Liver (tissue), 9 donors: ENCODE data around the gene STARD3. TPM values are rescaled to one million over a fixed set of nuclear protein-coding genes. Genes with fewer than 3 reads are reported as not detected.

ENCODE experiments used
- DNase-seq: peaks from one replicate; pipeline ENCODE4 v3.0.0-alpha.2; 2017; ENCODE audit warnings: low spot score
- H3K27ac ChIP-seq, 2 donors: one replicate each; pipeline ENCODE4 v1.7.0; 2013; ENCODE audit warnings: inconsistent platforms in 2 of 2, low read length in 2 of 2, control low read depth in 1 of 2, low read depth in 1 of 2, mild to moderate bottlenecking in 1 of 2
- H3K27me3 ChIP-seq, 4 donors: one replicate each; pipeline versions ENCODE4 v1.6.1 to v1.7.0; 2013; ENCODE audit warnings: low read length in 3 of 4, inconsistent platforms in 1 of 4, mild to moderate bottlenecking in 1 of 4, moderate library complexity in 1 of 4; ENCODE audit not compliant: control insufficient read depth in 4 of 4, insufficient read depth in 4 of 4
- H3K36me3 ChIP-seq, 4 donors: one replicate each; pipeline versions ENCODE4 v1.6.1 to v1.7.0; 2013; ENCODE audit warnings: low read length in 3 of 4, mild to moderate bottlenecking in 3 of 4, low read depth in 1 of 4, moderate library complexity in 1 of 4; ENCODE audit not compliant: control insufficient read depth in 4 of 4, insufficient read depth in 3 of 4
- H3K4me1 ChIP-seq, 4 donors: one replicate each; pipeline versions ENCODE4 v1.6.1 to v1.7.0; 2013; ENCODE audit warnings: low read length in 3 of 4, mild to moderate bottlenecking in 3 of 4, moderate library complexity in 1 of 4; ENCODE audit not compliant: control insufficient read depth in 4 of 4, insufficient read depth in 4 of 4
- H3K4me3 ChIP-seq, 3 donors: one replicate each; pipeline versions ENCODE4 v1.6.1 to v1.7.0; 2013; ENCODE audit warnings: low read length in 3 of 3, control low read depth in 1 of 3, low read depth in 1 of 3, mild to moderate bottlenecking in 1 of 3
- H3K9ac ChIP-seq, 2 donors: one replicate each; pipeline ENCODE4 v1.7.0; 2013; ENCODE audit warnings: low read length in 2 of 2, mild to moderate bottlenecking in 2 of 2, moderate library complexity in 2 of 2, control low read depth in 1 of 2, low read depth in 1 of 2
- H3K9me3 ChIP-seq, 4 donors: one replicate each; pipeline versions ENCODE4 v1.6.1 to v1.7.0; 2013; ENCODE audit warnings: low read length in 3 of 4; ENCODE audit not compliant: control insufficient read depth in 4 of 4
- ATF3 ChIP-seq: IDR thresholded peaks from 2 replicates; pipeline ENCODE4 v1.6.1; 2016; ENCODE audit warnings: antibody characterized with exemption
- CTCF ChIP-seq: fragments of 150-350 bp; IDR thresholded peaks from 2 replicates; pipeline ENCODE4 v1.5.1; 2017; ENCODE audit warnings: improper control_type of control experiment, low read depth, low read length; ENCODE audit not compliant: missing input control
- FOXA1 ChIP-seq: IDR thresholded peaks from 2 replicates; pipeline ENCODE4 v1.6.1; 2016; ENCODE audit warnings: antibody characterized with exemption
- FOXA2 ChIP-seq: IDR thresholded peaks from 2 replicates; pipeline ENCODE4 v1.6.1; 2016; ENCODE audit warnings: antibody characterized with exemption
- GABPA ChIP-seq, 2 donors: IDR thresholded peaks in 1 of 2; conservative IDR thresholded peaks in 1 of 2; 2 replicates each; pipeline ENCODE4 v1.6.1; 2016; ENCODE audit warnings: antibody characterized with exemption in 2 of 2, mild to moderate bottlenecking in 1 of 2, moderate library complexity in 1 of 2
- HNF4A ChIP-seq, 2 donors: conservative IDR thresholded peaks; 2 replicates each; pipeline ENCODE4 v1.6.1; 2016; ENCODE audit warnings: antibody characterized with exemption in 2 of 2, mild to moderate bottlenecking in 2 of 2
- HNF4G ChIP-seq: IDR thresholded peaks from 2 replicates; pipeline ENCODE4 v1.6.1; 2016; ENCODE audit warnings: antibody characterized with exemption
- JUND ChIP-seq, 2 donors: IDR thresholded peaks; 2 replicates each; pipeline ENCODE4 v1.6.1; 2016; ENCODE audit warnings: antibody characterized with exemption in 2 of 2
- RAD21 ChIP-seq, 2 donors: IDR thresholded peaks; 2 replicates each; pipeline ENCODE4 v1.6.1; 2016; ENCODE audit warnings: antibody characterized with exemption in 2 of 2, mild to moderate bottlenecking in 2 of 2
- SP1 ChIP-seq: IDR thresholded peaks from 2 replicates; pipeline ENCODE4 v1.6.1; 2018; ENCODE audit warnings: antibody characterized with exemption, mild to moderate bottlenecking
- TAF1 ChIP-seq: conservative IDR thresholded peaks from 2 replicates; pipeline ENCODE4 v1.6.1; 2016; ENCODE audit warnings: antibody characterized with exemption, mild to moderate bottlenecking
- YY1 ChIP-seq: IDR thresholded peaks from 2 replicates; pipeline ENCODE4 v1.6.1; 2016; ENCODE audit warnings: antibody characterized with exemption, mild to moderate bottlenecking
- ZBTB33 ChIP-seq: IDR thresholded peaks from 2 replicates; pipeline ENCODE4 v1.6.1; 2016; ENCODE audit warnings: antibody characterized with exemption
- WGBS: extraction: QIAGEN DNeasy Blood & Tissue Kit; methylation state at CpG from one replicate; pipeline ENCODE4 v1.1.7; 2013; 5-methylcytosine and 5-hydroxymethylcytosine counted together
- polyA plus RNA-seq, 2 donors: library from polyadenylated mRNA; stranded (reverse) in 1 of 2; unstranded in 1 of 2; fragments of 200-250 nt in 1 of 2; fragments of >200 nt in 1 of 2; fragmentation: Nextera tagmentation in 1 of 2; extraction: Ambion mirVana in 1 of 2; gene quantifications; one replicate each; pipeline versions ENCODE4 v1.2.1 to v1.2.3, GENCODE V29; 2013 to 2015
- total RNA-seq, 2 donors: library from RNA; depleted of rRNA; stranded (reverse); fragments of >200 nt; gene quantifications; one replicate each; pipeline ENCODE4 v1.2.3, GENCODE V29; 2014
- TF ChIP-seq, protein P1 (sequence below): IDR thresholded peaks from 2 replicates; pipeline ENCODE4 v1.6.1; 2016; ENCODE audit warnings: antibody characterized with exemption
- donor health status: healthy.
- donor health status: healthy.
- donor health status: healthy.
- donor health status: healthy.
- donor health status: healthy.

The STARD3 gene
- total and polyA plus RNA-seq, 4 donors = 15.0 to 34.0 (median 23.2) TPM

DNA sequence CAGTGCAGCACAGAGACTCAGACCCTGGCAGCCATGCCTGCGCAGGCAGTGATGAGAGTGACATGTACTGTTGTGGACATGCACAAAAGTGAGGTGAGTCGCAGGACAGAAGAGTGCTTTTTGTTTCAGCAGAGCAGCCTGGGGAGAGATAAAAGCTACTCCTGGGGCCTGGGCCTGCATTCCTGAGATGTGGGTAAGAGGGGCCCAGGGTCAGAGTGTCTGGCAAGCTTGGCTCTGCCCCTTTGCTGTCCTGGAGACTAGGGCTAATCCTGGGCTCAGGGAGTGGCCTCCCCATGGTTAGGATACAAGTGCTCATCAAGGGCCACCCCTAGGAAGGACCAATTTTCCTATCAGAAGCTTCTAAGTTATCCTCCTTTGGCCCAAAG is 58.1 kb downstream of the STARD3 start:
- Histone ChIP-seq H3K4me3 (no peak overlapping the region), H3K27me3 (no peaks in the 10 kb centered on the region), H3K36me3 (peaks cover 0 to 2% (median 0%) of the 10 kb centered on the region in 4 donors), H3K27ac (peak overlapping the region; percentile 12 to 66), H3K9me3 (no peaks in the 10 kb centered on the region), H3K4me1 (peaks cover 9 to 36% (median 22%) of the 10 kb centered on the region in 4 donors), H3K9ac (no peak overlapping the region)
- DNase-seq = no peak
- no peak for TF ChIP-seq GABPA (IDR thresholded peaks at IDR 0.05 in 1 of 2, conservative IDR thresholded peaks at IDR 0.05 in 1 of 2)
- TF ChIP-seq ZBTB33 = no peak
- TF ChIP-seq, protein P1, sequence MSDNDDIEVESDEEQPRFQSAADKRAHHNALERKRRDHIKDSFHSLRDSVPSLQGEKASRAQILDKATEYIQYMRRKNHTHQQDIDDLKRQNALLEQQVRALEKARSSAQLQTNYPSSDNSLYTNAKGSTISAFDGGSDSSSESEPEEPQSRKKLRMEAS = no peak
- no peak for TF ChIP-seq JUND (IDR thresholded peaks at IDR 0.05)
- TF ChIP-seq SP1 = no peak
- 93% methylated on average over 2 of the region's 2 CpGs for WGBS

- H3K4me1 ChIP-seq = peaks cover 13 to 45% (median 30%) of the 10 kb centered on the region in 4 donors
- H3K4me3 ChIP-seq = no peak overlapping the region
- no peak for TF ChIP-seq HNF4A (conservative IDR thresholded peaks at IDR 0.05)
- no peak for TF ChIP-seq TAF1
- no peak for TF ChIP-seq FOXA1
- no peak for TF ChIP-seq JUND (IDR thresholded peaks at IDR 0.05)
- no peak for TF ChIP-seq RAD21 (IDR thresholded peaks at IDR 0.05)
- no peak for TF ChIP-seq SP1
- TF ChIP-seq CTCF = no peak
- no peak for TF ChIP-seq HNF4G
- TF ChIP-seq ATF3 = no peak
- TF ChIP-seq GABPA (IDR thresholded peaks at IDR 0.05 in 1 of 2, conservative IDR thresholded peaks at IDR 0.05 in 1 of 2) = no peak
- TF ChIP-seq ZBTB33 = no peak
- TF ChIP-seq YY1 = no peak
- TF ChIP-seq FOXA2 = no peak
- no peak for DNase-seq
- no peak overlapping the region for H3K27ac ChIP-seq
- no peak overlapping the region for H3K9ac ChIP-seq
- H3K36me3 ChIP-seq = no peaks in the 10 kb centered on the region
- H3K27me3 ChIP-seq = no peaks in the 10 kb centered on the region
- WGBS = 89% methylated on average over 6 of the region's 6 CpGs
- no peaks in the 10 kb centered on the region for H3K9me3 ChIP-seq
These were observed 59.8 kb downstream of the STARD3 start for GRCh38 chr17:39696731-39697130.
